Measurements from ENCODE around the gene CTIF. TPM values are rescaled to one million over a fixed set of nuclear protein-coding genes. Genes with fewer than 3 reads are reported as not detected.

The CTIF gene
- total RNA-seq, 1 donor from 2014 or later = 67.9 TPM

GRCh38 chr18:48605408-48605845 is 66.6 kb downstream of the CTIF start:
- no peak overlapping the region for H3K4me3 Mint-ChIP-seq
- peaks cover 2% of the 10 kb centered on the region for H3K36me3 Mint-ChIP-seq
- peaks cover 5% of the 10 kb centered on the region for H3K9me3 Mint-ChIP-seq
- no peak for DNase-seq (ENCODE audit: low spot score in 2 of 2, unreplicated experiment in 2 of 2)
- H3K27ac Mint-ChIP-seq = no peak overlapping the region
- peaks cover 12% of the 10 kb centered on the region for H3K4me1 Mint-ChIP-seq
- no peaks in the 10 kb centered on the region for H3K27me3 Mint-ChIP-seq (ENCODE audit: low read depth)
- no peak for TF ChIP-seq CTCF (IDR thresholded peaks at IDR 0.05; ENCODE audit: unreplicated experiment)

- Mint-ChIP-seq H3K36me3 (peaks cover 2% of the 10 kb centered on the region), H3K27ac (no peak overlapping the region)
Measured at GRCh38 chr18:48607056-48607984, 68.5 kb downstream of the CTIF start.

GRCh38 chr18:48608581-48608980 is 69.8 kb downstream of the CTIF start:
- H3K4me1 Mint-ChIP-seq = peaks cover 2% of the 10 kb centered on the region
- H3K9me3 Mint-ChIP-seq = no peaks in the 10 kb centered on the region
- peaks cover 2% of the 10 kb centered on the region for H3K36me3 Mint-ChIP-seq
- TF ChIP-seq CTCF (IDR thresholded peaks at IDR 0.05; ENCODE audit: unreplicated experiment) = no peak
- no peak overlapping the region for H3K27ac Mint-ChIP-seq
- no peak overlapping the region for H3K4me3 Mint-ChIP-seq
- H3K27me3 Mint-ChIP-seq (ENCODE audit: low read depth) = no peaks in the 10 kb centered on the region
- no peak for DNase-seq (ENCODE audit: low spot score in 2 of 2, unreplicated experiment in 2 of 2)

More at GRCh38 chr18:48607056-48607984, 68.5 kb downstream of the CTIF start:
- no peak for DNase-seq (ENCODE audit: low spot score in 2 of 2, unreplicated experiment in 2 of 2)
- Mint-ChIP-seq H3K4me1 (peaks cover 2% of the 10 kb centered on the region), H3K4me3 (no peak overlapping the region), H3K27me3 (ENCODE audit: low read depth) (no peaks in the 10 kb centered on the region), H3K9me3 (peaks cover 5% of the 10 kb centered on the region)
- no peak for TF ChIP-seq CTCF (IDR thresholded peaks at IDR 0.05; ENCODE audit: unreplicated experiment)

- H3K36me3 Mint-ChIP-seq = peaks cover 2% of the 10 kb centered on the region
- no peak overlapping the region for H3K4me3 Mint-ChIP-seq
- H3K27ac Mint-ChIP-seq = no peak overlapping the region
Measured at GRCh38 chr18:48609114-48609513, 70.3 kb downstream of the CTIF start.

More at GRCh38 chr18:48609114-48609513, 70.3 kb downstream of the CTIF start:
- TF ChIP-seq CTCF (IDR thresholded peaks at IDR 0.05; ENCODE audit: unreplicated experiment) = no peak
- Mint-ChIP-seq H3K27me3 (ENCODE audit: low read depth) (no peaks in the 10 kb centered on the region), H3K4me1 (peaks cover 6% of the 10 kb centered on the region), H3K9me3 (no peaks in the 10 kb centered on the region)
- no peak for DNase-seq (ENCODE audit: low spot score in 2 of 2, unreplicated experiment in 2 of 2)

Data from mesothelial cell of epicardium (in vitro differentiated cells).